Anterior cingulate cortex (tissue), 58 donors: Measurements from ENCODE around the gene IQCK.

Experiments
- DNase-seq, 58 donors: peaks; one replicate each; lab custom pipeline; 2025; lab: John Stamatoyannopoulos, UW

Gene IQCK

GRCh38 chr16:19896951-19897350 lies 178.9 kb downstream of the IQCK start:
- DNase-seq, result no peak

DNA sequence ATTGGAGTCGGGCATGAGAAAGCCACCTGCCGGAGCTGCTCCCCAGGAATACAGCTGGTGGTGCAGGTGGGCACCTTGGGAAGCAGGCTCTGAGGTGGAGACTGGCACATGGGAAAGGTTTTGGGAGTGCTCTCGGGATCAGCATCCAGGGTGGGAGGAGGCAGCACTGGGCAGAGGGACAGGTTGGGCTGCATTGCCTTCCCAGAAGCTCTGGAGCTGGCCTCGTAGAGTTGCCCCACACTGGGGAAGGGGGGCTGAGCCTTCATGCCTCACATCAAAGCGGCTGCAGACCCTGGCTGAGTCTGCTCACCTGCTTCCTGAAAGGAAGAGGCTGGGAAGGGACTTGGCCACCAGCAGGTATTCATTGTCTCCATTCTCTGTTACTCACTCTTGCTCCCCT lies 180.1 kb downstream of the IQCK start:
- DNase-seq, result no peak

GRCh38 chr16:19898924-19899604 lies 181.0 kb downstream of the IQCK start:
- DNase-seq, result peak in 13 of 58 donors; percentile 1 to 39 (median 14)

GRCh38 chr16:19899605-19899955 lies 181.5 kb downstream of the IQCK start:
- DNase-seq, result no peak

- DNase-seq, result no peak
These were observed 183.1 kb downstream of the IQCK start for GRCh38 chr16:19901164-19901563.

GRCh38 chr16:19907161-19907992 lies 189.3 kb downstream of the IQCK start:
- DNase-seq, result peak in 51 of 58 donors; percentile 2 to 70 (median 20)
